HG03045 (cell line): Measurements from ENCODE around the gene TTC29.

Source experiments
- ATAC-seq: cut with Tn5 transposase; IDR thresholded peaks from one replicate; pipeline ENCODE4 v1.9.1; 2021; ENCODE audit warnings: mild to moderate bottlenecking, moderate library complexity; ENCODE audit not compliant: unreplicated experiment

The TTC29 gene

GRCh38 chr4:146945556-146946374, at the start of gene TTC29:
TTC29 (minus strand) TSS chr4:146945864; CDS start chr4:146939895, 5,969 bp downstream.
- peak; percentile 100 for ATAC-seq

- no peak for ATAC-seq
Measured at GRCh38 chr4:146981651-146982050, 36.0 kb upstream of the TTC29 start.

GRCh38 chr4:146978641-146979040, 33.0 kb upstream of the TTC29 start:
- ATAC-seq = no peak

- ATAC-seq = no peak
Measured at GRCh38 chr4:146976145-146976544, 30.5 kb upstream of the TTC29 start.

GRCh38 chr4:146975527-146975926, 29.9 kb upstream of the TTC29 start:
- ATAC-seq = no peak

- no peak for ATAC-seq
Measured at GRCh38 chr4:146975036-146975435, 29.4 kb upstream of the TTC29 start.

- ATAC-seq = no peak
Measured at GRCh38 chr4:146972036-146972435, 26.4 kb upstream of the TTC29 start.

- no peak for ATAC-seq
Measured at GRCh38 chr4:146969126-146969525, 23.5 kb upstream of the TTC29 start.

- no peak for ATAC-seq
Measured at GRCh38 chr4:146960634-146961033, 15.0 kb upstream of the TTC29 start.

GRCh38 chr4:146959692-146960091, 14.0 kb upstream of the TTC29 start:
- ATAC-seq = no peak

GRCh38 chr4:146957237-146957636, 11.6 kb upstream of the TTC29 start:
- ATAC-seq = no peak

- ATAC-seq = no peak
Measured at GRCh38 chr4:146952896-146953295, 7.2 kb upstream of the TTC29 start.

GRCh38 chr4:146949559-146949958, 3.9 kb upstream of the TTC29 start:
- ATAC-seq = no peak

- ATAC-seq = no peak
Measured at GRCh38 chr4:146943691-146944375, 1.8 kb downstream of the TTC29 start.

GRCh38 chr4:146932116-146932515, 13.5 kb downstream of the TTC29 start:
- ATAC-seq = no peak

GRCh38 chr4:146930673-146931072, 15.0 kb downstream of the TTC29 start:
- no peak for ATAC-seq

- ATAC-seq = no peak
Measured at GRCh38 chr4:146927695-146928094, 18.0 kb downstream of the TTC29 start.

GRCh38 chr4:146916479-146917076, 29.1 kb downstream of the TTC29 start:
- no peak for ATAC-seq

- no peak for ATAC-seq
Measured at GRCh38 chr4:146915132-146915531, 30.5 kb downstream of the TTC29 start.

- ATAC-seq = no peak
Measured at GRCh38 chr4:146900295-146900694, 45.4 kb downstream of the TTC29 start.

GRCh38 chr4:146890301-146890700, 55.4 kb downstream of the TTC29 start:
- no peak for ATAC-seq

GRCh38 chr4:146883070-146883469, 62.6 kb downstream of the TTC29 start:
- no peak for ATAC-seq
